Measurements from ENCODE around the gene ODF4. TPM values are rescaled to one million over a fixed set of nuclear protein-coding genes. Genes with fewer than 3 reads are reported as not detected.
"Not testable (repeated sequence)": the region's sequence is repeated elsewhere in the genome, so short reads cannot be mapped to it uniquely, and the experiment has no call there.

ODF4 gene
- total RNA-seq, 1 donor from 2014 or later, result not detected

- Histone ChIP-seq H3K36me3 (peaks cover 3 to 14% of the 10 kb centered on the region in 2 donors), H3K27ac (no peak overlapping the region), H3K4me1 (peaks cover 5 to 11% of the 10 kb centered on the region in 2 donors), H3K27me3 (no peaks in the 10 kb centered on the region), H3K9me3 (no peaks in the 10 kb centered on the region), H3K4me3 (no peak overlapping the region)
- DNase-seq (ENCODE audit: low spot score in 2 of 2), result no peak
- TF ChIP-seq, protein P1, sequence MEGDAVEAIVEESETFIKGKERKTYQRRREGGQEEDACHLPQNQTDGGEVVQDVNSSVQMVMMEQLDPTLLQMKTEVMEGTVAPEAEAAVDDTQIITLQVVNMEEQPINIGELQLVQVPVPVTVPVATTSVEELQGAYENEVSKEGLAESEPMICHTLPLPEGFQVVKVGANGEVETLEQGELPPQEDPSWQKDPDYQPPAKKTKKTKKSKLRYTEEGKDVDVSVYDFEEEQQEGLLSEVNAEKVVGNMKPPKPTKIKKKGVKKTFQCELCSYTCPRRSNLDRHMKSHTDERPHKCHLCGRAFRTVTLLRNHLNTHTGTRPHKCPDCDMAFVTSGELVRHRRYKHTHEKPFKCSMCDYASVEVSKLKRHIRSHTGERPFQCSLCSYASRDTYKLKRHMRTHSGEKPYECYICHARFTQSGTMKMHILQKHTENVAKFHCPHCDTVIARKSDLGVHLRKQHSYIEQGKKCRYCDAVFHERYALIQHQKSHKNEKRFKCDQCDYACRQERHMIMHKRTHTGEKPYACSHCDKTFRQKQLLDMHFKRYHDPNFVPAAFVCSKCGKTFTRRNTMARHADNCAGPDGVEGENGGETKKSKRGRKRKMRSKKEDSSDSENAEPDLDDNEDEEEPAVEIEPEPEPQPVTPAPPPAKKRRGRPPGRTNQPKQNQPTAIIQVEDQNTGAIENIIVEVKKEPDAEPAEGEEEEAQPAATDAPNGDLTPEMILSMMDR (IDR thresholded peaks at IDR 0.05), result no peak
- intact Hi-C loops (cut with DNase I), result no loop called here
Observed at GRCh38 chr17:8371786-8372185, 32.1 kb downstream of the ODF4 start.

- Histone ChIP-seq H3K36me3 (peaks cover 4 to 20% of the 10 kb centered on the region in 2 donors), H3K9me3 (no peaks in the 10 kb centered on the region), H3K4me1 (peaks cover 9 to 11% of the 10 kb centered on the region in 2 donors), H3K27ac (no peak overlapping the region), H3K27me3 (no peaks in the 10 kb centered on the region), H3K4me3 (no peak overlapping the region)
- TF ChIP-seq, protein P1 (IDR thresholded peaks at IDR 0.05), result no peak
- DNase-seq (ENCODE audit: low spot score in 2 of 2), result no peak
- intact Hi-C loops (cut with DNase I), result no loop called here
Observed at GRCh38 chr17:8372422-8372821, 32.8 kb downstream of the ODF4 start.

DNA sequence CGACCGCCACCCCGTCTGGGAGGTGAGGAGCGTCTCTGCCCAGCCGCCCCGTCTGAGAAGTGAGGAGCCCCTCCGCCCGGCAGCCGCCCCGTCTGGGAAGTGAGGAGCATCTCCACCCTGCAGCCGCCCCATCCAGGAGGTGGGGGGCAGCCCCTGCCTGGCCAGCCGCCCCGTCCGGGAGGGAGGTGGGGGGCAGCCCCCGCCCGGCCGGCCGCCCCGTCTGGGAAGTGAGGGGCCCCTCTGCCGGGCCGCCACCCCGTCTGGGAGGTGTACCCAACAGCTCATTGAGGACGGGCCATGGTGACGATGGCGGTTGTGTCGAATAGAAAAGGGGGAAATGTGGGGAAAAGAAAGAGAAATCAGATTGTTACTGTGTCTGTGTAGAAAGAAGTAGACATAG, 34.2 kb downstream of the ODF4 start:
- DNase-seq (ENCODE audit: low spot score in 2 of 2); intact Hi-C loops (cut with DNase I); H3K9me3 ChIP-seq; H3K4me3 ChIP-seq; H3K27me3 ChIP-seq; H3K27ac ChIP-seq: not testable (repeated sequence)
- H3K36me3 ChIP-seq, result peaks cover 13 to 33% of the 10 kb centered on the region in 2 donors
- peaks cover 9 to 11% of the 10 kb centered on the region in 2 donors for H3K4me1 ChIP-seq

DNA sequence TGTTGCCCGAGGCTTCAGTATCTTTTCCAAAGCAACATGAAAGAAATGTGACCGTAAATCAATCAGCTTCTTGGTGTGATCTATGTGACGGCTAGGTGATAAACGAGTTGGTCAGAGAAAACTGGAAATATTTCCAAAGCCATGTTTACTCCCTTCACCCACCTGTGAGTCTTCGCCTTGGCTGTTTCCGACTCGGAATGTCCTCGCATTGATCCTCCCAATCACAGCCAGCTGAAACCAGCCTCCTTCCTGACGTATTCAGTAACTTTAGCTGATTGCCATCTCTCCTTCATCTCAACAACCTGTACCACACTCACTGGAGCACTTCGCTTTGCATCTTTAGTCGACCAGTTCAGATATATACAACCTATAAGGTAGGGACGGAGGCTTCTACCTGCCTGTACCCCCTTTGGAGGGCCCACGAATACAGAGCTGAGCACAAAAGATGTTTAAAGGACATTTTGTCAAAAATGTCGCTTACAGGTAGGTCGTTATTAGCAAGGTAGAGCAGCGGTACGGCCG, 36.2 kb downstream of the ODF4 start:
- no peaks in the 10 kb centered on the region for H3K27me3 ChIP-seq
- H3K4me3 ChIP-seq, result peak overlapping the region; percentile 68 to 74
- no peak for DNase-seq (ENCODE audit: low spot score in 2 of 2)
- TF ChIP-seq, protein P1 (IDR thresholded peaks at IDR 0.05), result no peak
- peaks cover 28 to 40% of the 10 kb centered on the region in 2 donors for H3K36me3 ChIP-seq
- intact Hi-C loops (cut with DNase I), result no loop called here
- peak overlapping the region; percentile 67 to 79 for H3K27ac ChIP-seq
- peaks cover 10 to 14% of the 10 kb centered on the region in 2 donors for H3K4me1 ChIP-seq
- H3K9me3 ChIP-seq, result no peaks in the 10 kb centered on the region

DNA sequence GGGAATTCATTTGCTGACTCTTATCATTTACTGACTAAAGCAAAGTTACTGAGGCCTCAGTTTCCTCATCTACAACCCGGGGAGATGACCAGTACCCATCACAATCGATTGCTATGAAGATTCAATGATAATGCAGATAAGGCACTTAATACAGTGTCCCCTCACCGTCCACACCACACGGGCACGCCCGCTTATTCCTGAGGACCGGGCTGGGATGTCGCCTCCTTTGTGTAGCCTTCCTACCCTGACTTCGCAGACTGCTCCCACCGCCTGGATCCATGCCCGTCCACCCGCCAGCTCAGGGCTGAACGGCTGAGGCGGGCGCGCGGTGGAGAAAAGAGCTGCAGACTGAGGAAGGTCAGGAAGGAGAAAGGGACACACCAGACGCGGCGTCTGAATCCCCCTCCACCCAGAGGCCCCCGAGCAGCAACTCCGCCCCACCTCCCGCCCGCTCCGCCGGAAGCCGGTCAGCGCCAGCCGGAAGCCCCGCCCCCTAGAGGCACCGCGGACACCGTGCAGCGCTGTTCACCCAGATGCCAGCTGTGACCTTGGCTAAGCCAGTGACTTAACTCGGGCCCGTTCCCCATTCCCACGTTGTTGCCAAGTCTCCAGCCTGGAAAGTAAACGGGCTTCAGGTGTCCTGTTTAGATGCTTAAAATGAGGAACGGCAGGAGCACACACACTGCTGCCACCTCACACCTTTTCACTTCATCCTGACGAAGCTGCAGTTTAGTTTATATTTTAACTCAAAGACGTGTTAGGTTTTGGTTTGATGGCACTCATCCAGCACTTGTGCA, 36.8 kb downstream of the ODF4 start, which contains the start of gene KRABD2:
Gene KRABD2 (minus strand): TSS at position 434 of the 797 bp plus-strand sequence.
- Histone ChIP-seq H3K4me1 (peaks cover 15 to 16% of the 10 kb centered on the region in 2 donors), H3K36me3 (peaks cover 33 to 47% of the 10 kb centered on the region in 2 donors), H3K27ac (peak within 1 kb of the TSS; percentile 67 to 79), H3K9me3 (no peaks in the 10 kb centered on the region), H3K27me3 (no peaks in the 10 kb centered on the region), H3K4me3 (peak within 1 kb of the TSS; percentile 68 to 74)
- intact Hi-C loops (cut with DNase I), result no loop called here
- TF ChIP-seq, protein P1 (IDR thresholded peaks at IDR 0.05), result peak; percentile 20 to 61 (median 59)
- DNase-seq (ENCODE audit: low spot score in 2 of 2), result peak; percentile 30 to 92

DNA sequence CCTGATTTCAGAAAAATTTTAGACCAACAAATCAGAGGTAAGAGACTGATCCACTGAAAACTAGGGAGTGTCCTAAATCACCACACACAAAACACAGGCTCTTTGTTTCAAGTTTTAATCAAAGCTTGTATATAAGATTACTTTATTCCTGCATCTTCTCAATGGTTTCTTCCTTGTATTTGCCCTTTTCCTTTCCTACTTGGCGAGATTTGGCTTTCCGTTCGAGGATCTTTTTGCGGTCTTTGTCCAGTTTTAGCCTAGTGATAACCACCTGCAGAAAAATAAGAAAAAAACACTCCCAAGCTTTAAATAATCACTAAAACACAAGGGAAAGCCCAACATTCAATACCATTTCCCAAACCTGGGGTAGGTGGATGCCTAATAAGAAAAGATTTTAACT, 37.8 kb downstream of the ODF4 start:
- intact Hi-C loops (cut with DNase I), result no loop called here
- Histone ChIP-seq H3K36me3 (peaks cover 35 to 48% of the 10 kb centered on the region in 2 donors), H3K27me3 (no peaks in the 10 kb centered on the region), H3K4me1 (peaks cover 19 to 22% of the 10 kb centered on the region in 2 donors), H3K4me3 (no peak overlapping the region), H3K27ac (peak overlapping the region in 1 of 2 donors; percentile 79), H3K9me3 (no peaks in the 10 kb centered on the region)
- TF ChIP-seq, protein P1 (IDR thresholded peaks at IDR 0.05), result no peak
- no peak for DNase-seq (ENCODE audit: low spot score in 2 of 2)

DNA sequence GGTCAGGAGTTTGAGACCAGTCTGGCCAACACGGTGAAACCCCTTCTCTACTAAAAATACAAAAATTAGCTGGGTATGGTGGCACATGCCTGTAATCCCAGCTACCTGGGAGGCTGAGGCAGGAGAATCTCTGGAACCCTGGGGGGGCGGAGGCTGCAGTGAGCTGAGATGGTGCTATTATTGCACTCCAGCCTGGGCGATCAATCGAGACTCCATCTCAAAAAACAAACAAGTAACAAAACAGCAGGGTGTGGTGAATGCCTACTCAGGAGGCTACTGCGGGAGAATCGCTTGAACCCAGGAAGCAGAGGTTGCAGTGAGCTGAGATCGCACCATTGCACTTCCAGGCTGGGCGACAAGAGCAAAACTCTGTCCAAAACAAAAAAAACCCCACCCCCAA, 38.5 kb downstream of the ODF4 start:
- H3K4me3 ChIP-seq; H3K27ac ChIP-seq; DNase-seq (ENCODE audit: low spot score in 2 of 2); intact Hi-C loops (cut with DNase I); H3K9me3 ChIP-seq; H3K27me3 ChIP-seq: not testable (repeated sequence)
- Histone ChIP-seq H3K4me1 (peaks cover 19 to 22% of the 10 kb centered on the region in 2 donors), H3K36me3 (peaks cover 35 to 48% of the 10 kb centered on the region in 2 donors)
